HG02763 (cell line): Measurements from ENCODE around the gene MEF2A.
"Not testable (repeated sequence)": the region's sequence is repeated elsewhere in the genome, so short reads cannot be mapped to it uniquely, and the experiment has no call there.

ENCODE experiments used
- ATAC-seq: cut with Tn5 transposase; IDR thresholded peaks from one replicate; pipeline ENCODE4 v1.9.1; 2021; ENCODE audit warnings: mild to moderate bottlenecking, moderate library complexity; ENCODE audit not compliant: unreplicated experiment

MEF2A gene

GRCh38 chr15:99565299-99566156, at the start of gene MEF2A:
MEF2A (plus strand) TSS chr15:99565984; CDS start chr15:99633120, 67,136 bp downstream.
- peak; percentile 45 for ATAC-seq

- ATAC-seq = no peak
Observed at GRCh38 chr15:99518191-99518590, 47.6 kb upstream of the MEF2A start.

- ATAC-seq = not testable (repeated sequence)
Observed at GRCh38 chr15:99519366-99519765, 46.4 kb upstream of the MEF2A start.

- no peak for ATAC-seq
Observed at GRCh38 chr15:99522288-99522687, 43.5 kb upstream of the MEF2A start.

- ATAC-seq = no peak
Observed at GRCh38 chr15:99526176-99526575, 39.6 kb upstream of the MEF2A start.

- ATAC-seq = no peak
Observed at GRCh38 chr15:99526671-99527070, 39.1 kb upstream of the MEF2A start.

- ATAC-seq = no peak
Observed at GRCh38 chr15:99536422-99537040, 29.3 kb upstream of the MEF2A start.

- no peak for ATAC-seq
Observed at GRCh38 chr15:99537344-99537743, 28.4 kb upstream of the MEF2A start.

- ATAC-seq = no peak
Observed at GRCh38 chr15:99538261-99538660, 27.5 kb upstream of the MEF2A start.

- no peak for ATAC-seq
Observed at GRCh38 chr15:99542828-99543227, 23.0 kb upstream of the MEF2A start.

GRCh38 chr15:99545605-99546004, 20.2 kb upstream of the MEF2A start:
- no peak for ATAC-seq

GRCh38 chr15:99546441-99547100, 19.2 kb upstream of the MEF2A start:
- ATAC-seq = no peak

GRCh38 chr15:99547517-99547916, 18.3 kb upstream of the MEF2A start:
- no peak for ATAC-seq

GRCh38 chr15:99550077-99550476, 15.7 kb upstream of the MEF2A start:
- ATAC-seq = no peak

- ATAC-seq = no peak
Observed at GRCh38 chr15:99552111-99552510, 13.7 kb upstream of the MEF2A start.

GRCh38 chr15:99554880-99555488, 10.8 kb upstream of the MEF2A start:
- ATAC-seq = no peak

- ATAC-seq = no peak
Observed at GRCh38 chr15:99556011-99556410, 9.8 kb upstream of the MEF2A start.

GRCh38 chr15:99556578-99556977, 9.2 kb upstream of the MEF2A start:
- ATAC-seq = no peak

- no peak for ATAC-seq
Observed at GRCh38 chr15:99558084-99558483, 7.7 kb upstream of the MEF2A start.

GRCh38 chr15:99558571-99558970, 7.2 kb upstream of the MEF2A start:
- ATAC-seq = no peak

- no peak for ATAC-seq
Observed at GRCh38 chr15:99561476-99562230, 4.1 kb upstream of the MEF2A start.
